Kidney capillary endothelial cell (primary cell): ENCODE results near the gene TXNDC11.

Experiments used
- DNase-seq: peaks from one replicate; pipeline ENCODE4 v3.0.0-alpha.2; 2018; ENCODE audit warnings: low spot score

Gene TXNDC11

GRCh38 chr16:11755022-11755760, 12.5 kb upstream of the TXNDC11 start:
- no peak for DNase-seq

- no peak for DNase-seq
These were observed 10.2 kb upstream of the TXNDC11 start for GRCh38 chr16:11752856-11753255.

GRCh38 chr16:11750056-11750455, 7.4 kb upstream of the TXNDC11 start:
- no peak for DNase-seq

GRCh38 chr16:11748404-11749254, 6.0 kb upstream of the TXNDC11 start:
- no peak for DNase-seq

DNA sequence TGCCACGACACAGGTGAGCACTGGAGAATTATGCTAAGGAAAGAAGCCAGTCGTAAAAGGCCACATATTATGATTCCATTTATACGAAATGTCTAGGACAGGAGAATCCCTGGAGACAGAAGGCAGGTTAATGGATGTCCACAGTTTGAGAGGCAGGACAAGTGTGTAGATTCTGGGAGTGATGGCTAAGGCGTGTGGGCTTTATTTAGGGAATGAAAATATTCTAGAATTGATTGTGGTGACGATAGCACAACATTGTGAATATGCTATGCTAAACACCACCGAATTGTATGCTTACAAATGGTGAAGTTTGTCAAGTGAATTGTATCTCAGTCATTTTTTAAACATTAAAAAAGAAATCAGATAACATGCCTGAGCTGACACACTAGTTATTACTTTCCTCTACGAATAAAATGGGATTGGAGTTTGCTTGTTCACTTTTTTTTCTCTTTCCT, 5.3 kb upstream of the TXNDC11 start:
- no peak for DNase-seq

DNA sequence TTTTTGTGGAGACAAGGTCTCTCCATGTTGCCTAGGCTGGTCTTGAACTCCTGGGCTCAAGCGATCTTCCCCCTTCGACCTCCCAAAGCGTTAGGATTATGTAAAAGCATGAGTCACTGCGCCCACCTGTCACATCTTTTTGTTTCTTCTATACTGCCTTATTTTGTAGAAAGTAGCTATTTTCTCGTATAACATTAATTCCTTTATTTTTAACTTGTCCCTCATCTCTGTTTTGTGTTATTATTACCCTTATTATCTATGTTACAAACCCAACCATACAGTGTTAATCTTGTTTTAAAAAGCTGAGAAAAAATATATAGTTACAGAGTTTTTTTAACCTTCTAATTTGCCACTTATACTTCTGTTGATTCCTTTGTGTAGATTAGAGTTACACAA, 1.4 kb upstream of the TXNDC11 start:
- DNase-seq, result no peak

DNA sequence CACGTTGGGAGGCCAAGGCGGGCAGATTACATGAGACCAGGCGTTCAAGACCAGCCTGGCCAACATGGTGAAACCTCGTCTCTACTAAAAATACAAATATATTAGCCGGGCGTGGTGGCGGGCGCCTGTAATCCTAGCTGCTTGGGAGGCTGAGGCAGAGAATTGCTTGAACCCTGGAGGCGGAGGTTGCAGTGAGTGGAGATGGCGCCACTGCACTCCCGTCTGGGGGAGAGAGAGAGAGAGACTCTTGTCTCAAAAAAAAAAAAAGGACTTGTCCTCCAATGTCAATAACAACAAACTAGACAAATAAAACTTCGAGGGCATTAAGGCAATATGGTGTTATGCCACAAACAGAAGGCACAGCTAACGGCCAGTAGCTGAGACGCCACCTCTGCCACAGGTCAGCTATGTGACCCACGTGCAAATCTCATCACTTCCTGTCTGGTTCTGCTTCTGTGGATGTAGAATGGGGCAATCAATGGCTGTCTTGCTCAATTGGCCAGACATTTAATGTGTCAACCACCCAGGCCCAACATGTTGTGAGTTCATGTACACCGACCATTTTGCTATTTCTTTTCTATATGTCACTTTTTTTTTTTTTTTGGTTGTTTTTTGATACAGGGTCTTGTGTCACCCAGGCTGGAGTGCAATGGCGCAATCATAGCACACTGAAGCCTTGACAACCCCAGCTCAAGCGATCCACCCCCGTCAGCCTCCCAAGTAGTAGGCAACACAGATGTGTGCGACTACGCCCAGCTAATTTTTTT, 834 bp upstream of the TXNDC11 start:
- DNase-seq, result peak; percentile 70

- peak; percentile 16 for DNase-seq
These were observed 543 bp downstream of the TXNDC11 start for GRCh38 chr16:11742093-11742535.

- no peak for DNase-seq
These were observed 2.1 kb downstream of the TXNDC11 start for GRCh38 chr16:11740567-11740966.

- DNase-seq, result no peak
These were observed 3.7 kb downstream of the TXNDC11 start for GRCh38 chr16:11738742-11739544.

DNA sequence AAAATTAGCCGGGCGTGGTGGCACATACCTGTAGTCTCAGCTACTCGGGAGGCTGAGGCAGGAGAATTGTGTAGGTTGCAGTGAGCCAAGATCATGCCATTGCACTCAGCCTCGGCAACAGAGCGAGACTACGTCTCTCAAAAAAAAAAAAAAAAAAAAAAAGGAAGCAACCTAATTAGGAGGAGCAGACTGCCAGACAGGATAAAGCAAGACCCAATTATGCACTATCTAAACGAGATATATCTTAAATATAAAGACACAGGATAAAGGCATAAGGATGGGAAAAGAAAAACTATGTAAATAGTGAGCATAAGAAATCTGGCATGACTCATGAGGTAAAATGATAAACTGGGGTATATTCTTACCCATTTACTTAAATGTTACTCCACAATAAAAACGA, 4.9 kb downstream of the TXNDC11 start:
- no peak for DNase-seq

DNA sequence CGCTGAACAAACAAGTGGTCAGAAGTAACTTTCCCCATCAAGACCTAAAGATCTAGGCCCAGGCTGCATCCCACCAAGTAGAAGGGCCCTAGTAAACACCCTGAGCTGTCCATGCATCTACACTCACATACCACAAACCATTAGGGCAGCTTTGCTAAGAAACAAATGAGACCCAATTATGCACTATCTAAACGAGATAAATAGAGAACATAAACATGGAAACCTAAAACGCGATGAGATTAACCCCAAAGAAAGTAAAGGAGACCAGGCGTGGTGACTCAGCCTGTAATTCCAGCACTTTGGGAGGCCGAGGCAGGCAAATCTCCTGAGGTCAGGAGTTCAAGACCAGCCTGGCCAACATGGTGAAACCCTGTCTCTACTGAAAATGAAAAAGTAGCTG, 5.8 kb downstream of the TXNDC11 start:
- DNase-seq, result no peak

DNA sequence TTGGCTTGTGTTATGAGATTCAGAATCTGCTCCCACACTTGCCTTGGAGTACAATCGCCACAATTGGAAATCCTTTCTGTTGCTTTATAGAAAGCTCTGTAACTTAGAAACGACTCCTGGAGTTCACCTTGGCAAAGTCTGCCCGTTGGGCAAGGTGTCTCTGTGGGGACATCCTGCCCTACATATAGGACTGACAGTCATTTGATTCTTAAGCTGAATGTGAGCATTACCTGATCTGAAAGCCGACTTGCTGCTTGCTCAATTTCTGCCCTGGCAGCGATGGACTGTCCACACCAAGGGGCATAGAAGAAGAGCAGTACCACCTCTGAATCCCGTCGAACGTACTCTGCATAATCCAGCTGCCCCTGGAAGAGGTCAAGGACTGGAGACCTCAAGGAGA, 6.9 kb downstream of the TXNDC11 start:
- no peak for DNase-seq

- DNase-seq, result no peak
These were observed 8.0 kb downstream of the TXNDC11 start for GRCh38 chr16:11734653-11735043.

DNA sequence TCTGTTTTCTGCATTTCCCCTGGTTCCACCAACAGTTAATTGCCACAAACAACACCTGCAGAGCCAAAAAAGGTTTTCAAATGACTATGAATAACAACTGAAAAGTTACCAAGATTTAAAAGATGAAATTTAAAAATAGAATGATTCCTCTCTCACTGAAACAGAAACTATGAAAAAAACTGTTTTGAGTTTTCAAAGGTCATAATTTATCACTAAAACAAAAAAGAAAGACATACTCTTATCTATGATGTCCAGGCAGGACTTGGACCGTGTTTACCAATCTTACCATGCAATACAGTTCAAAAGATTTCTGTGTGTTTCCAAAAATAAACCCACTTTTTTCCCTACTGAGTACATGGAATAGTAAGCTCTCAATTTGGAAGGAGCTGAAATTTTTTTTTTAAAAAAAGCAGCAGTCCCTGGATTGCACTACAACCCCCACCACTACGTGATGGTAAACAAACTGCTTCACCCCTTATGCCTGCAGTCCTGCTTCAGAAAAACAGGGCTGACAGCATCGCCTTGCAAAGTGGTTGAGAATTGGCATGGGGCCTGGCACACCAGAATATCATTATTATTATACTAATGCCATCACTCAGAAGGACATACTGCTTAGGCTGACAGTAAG, 8.5 kb downstream of the TXNDC11 start:
- DNase-seq, result no peak

DNA sequence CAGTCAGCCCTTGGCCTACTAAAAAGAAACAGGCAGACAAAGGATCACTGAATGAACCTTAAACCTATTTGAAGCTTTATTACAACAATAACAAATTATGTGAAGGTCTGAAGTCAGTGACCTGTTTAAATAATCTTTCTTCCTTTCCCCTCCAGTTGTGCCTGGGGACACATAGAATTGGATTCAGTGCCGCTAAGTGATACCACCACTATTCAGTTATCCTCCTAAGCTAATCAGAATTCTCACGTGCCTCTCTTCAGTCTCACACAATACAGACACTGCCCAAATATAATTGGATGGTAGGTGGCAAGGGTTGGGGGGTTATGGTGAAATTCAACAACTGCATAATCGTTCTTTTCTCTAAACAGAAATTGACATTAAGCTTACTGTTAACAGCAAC, 11.4 kb downstream of the TXNDC11 start:
- DNase-seq, result no peak

DNA sequence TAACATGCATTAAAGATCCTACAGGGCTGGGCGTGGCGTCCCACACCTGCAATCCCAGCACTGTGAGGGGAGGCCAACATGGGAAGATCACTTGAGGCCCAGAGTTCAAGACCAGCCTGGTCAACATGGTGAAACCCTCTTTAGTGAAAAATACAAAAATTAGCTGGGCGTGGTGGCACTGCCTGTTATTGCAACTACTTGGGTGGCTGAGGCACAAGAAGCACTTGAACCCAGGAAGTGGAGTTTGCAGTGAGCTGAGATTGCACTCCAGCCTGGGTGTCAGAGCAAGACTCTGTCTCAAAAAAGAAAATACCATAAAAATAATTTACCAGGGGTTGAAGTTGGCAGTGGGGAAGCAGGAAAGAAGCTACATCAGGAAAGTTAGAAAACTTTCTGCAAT, 12.9 kb downstream of the TXNDC11 start:
- no peak for DNase-seq

- DNase-seq, result no peak
These were observed 14.7 kb downstream of the TXNDC11 start for GRCh38 chr16:11727796-11728543.

DNA sequence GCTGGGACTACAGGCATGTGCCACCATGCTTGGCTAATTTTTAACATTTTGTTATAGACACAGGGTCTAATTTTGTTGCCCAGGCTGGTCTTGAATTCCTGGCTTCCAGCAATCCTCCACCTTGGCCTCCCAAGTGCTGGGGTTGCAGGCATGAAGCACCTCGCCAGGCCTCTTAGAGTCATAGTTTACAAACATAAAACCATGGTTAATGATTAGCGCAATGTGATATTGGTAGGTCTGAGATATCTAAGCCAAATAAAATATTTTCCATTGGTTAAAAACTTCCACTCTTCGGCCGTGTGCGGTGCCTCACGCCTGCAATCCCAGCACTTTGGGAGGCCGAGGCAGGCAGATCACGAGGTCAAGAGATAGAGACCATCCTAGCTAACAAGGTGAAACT, 16.6 kb downstream of the TXNDC11 start:
- DNase-seq, result no peak

GRCh38 chr16:11725457-11725856, 17.2 kb downstream of the TXNDC11 start:
- no peak for DNase-seq

DNA sequence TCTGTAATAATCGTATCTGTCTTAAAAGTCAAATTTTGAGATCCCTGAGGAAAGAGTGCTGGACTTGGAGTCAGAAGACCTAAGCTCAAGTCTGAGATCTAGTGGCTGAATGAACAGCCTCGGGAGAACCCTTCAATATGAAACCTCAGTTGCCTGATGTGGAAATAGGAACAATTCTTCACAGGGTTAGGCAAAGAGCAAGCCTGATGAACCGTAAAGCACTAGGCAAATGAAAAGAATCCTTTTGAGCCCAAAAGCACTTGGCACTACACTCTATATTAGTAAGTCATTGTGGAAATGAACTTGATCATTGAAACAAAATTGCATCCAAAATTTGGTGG, 20.2 kb downstream of the TXNDC11 start:
- no peak for DNase-seq
